WI38 (cell line): Measurements from ENCODE around the gene TRIO.

Experiments
- H3K4me3 ChIP-seq: 2 replicates; pipeline ENCODE4 v1.5.1; 2011; ENCODE audit warnings: low read depth, mild to moderate bottlenecking, control low read depth, low read length
- TF ChIP-seq, protein P1 (sequence below): IDR thresholded peaks from 2 replicates; pipeline ENCODE4 v1.5.1; 2012; ENCODE audit warnings: low read depth, mild to moderate bottlenecking, control low read depth, low read length

The TRIO gene

DNA sequence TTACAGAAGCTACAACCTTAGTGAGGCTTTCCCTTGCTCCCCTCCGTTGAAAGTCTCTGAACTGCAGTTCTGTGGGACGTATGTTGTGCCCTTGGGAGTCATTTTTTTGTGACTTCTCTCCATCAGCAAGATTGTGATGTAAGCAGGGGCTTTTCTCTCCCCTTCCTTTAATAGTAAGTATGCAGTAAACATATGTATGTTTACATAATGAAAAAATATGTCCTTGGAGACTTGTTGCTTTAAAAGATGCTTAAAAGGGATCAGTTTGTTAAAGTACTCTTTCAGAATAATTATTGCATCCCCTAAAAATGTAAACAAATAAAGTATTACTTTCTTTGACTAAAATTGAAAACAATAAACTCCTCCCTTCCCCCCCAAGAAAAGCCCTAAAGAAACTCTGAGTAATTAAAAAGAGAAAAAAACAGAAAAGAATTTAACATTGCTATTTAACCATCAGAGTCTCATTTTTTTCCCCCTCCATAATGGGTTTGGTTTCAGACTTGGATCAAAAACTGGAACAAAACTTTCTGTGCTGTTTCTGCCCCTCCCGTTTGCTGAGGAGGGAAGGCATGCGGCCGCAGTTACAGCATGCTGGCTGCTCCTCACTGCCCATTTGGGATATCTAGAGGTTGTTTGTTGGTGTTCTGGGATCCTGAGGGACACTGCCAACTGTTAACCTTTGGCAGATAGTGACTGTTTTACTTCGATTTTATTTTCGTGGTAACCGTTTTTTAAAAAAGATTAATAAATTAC, 40.2 kb downstream of the TRIO start:
- H3K4me3 ChIP-seq, result 0 out of 2 replicates have a peak overlapping the region, but pooled peaks have one; percentile 0
- TF ChIP-seq, protein P1, sequence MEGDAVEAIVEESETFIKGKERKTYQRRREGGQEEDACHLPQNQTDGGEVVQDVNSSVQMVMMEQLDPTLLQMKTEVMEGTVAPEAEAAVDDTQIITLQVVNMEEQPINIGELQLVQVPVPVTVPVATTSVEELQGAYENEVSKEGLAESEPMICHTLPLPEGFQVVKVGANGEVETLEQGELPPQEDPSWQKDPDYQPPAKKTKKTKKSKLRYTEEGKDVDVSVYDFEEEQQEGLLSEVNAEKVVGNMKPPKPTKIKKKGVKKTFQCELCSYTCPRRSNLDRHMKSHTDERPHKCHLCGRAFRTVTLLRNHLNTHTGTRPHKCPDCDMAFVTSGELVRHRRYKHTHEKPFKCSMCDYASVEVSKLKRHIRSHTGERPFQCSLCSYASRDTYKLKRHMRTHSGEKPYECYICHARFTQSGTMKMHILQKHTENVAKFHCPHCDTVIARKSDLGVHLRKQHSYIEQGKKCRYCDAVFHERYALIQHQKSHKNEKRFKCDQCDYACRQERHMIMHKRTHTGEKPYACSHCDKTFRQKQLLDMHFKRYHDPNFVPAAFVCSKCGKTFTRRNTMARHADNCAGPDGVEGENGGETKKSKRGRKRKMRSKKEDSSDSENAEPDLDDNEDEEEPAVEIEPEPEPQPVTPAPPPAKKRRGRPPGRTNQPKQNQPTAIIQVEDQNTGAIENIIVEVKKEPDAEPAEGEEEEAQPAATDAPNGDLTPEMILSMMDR, result no peak

DNA sequence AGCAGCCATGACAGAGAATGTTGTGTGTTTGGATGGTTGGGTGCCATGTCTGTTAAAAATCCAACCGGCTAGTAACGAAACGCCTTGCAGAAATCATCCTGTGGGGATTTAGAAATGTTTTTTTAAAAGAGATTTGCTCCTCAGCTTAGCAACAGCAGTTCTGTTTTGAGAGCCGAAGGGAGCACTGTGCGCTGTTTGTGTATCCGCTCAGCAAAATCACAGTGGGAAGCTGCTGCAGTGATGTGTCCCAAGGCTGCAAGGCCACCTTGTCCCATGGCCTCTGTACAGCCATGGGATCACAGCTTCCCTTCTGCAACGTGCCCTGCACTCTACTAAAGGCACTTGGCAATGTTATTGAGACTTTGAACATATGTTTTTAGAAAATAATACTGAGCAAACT, 40.9 kb downstream of the TRIO start:
- TF ChIP-seq, protein P1, result no peak

DNA sequence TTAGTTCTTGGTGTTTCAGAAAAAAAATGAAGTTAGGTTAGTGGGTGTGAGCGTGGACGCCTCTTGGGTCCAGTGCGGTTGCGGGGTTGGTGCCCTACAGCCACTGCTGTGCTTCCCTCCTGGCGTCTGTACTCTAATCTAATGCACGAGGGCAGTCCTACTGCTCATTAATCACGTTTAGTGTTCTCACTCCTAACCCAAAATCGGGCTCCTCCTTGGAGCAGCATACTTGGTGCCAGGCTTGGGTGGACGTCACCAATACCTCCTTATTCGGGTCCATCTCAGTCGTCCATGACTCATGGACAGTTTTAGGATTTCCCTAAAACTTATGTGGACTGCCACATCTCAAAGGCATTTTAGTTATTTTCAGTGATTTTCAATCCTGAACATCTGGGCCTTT, 41.6 kb downstream of the TRIO start:
- TF ChIP-seq, protein P1, result no peak
- no peak overlapping the region for H3K4me3 ChIP-seq

More for the DNA sequence above, 40.9 kb downstream of the TRIO start:
- H3K4me3 ChIP-seq, result peak overlapping the region; percentile 19; the same call in 1 of the 2 replicates

DNA sequence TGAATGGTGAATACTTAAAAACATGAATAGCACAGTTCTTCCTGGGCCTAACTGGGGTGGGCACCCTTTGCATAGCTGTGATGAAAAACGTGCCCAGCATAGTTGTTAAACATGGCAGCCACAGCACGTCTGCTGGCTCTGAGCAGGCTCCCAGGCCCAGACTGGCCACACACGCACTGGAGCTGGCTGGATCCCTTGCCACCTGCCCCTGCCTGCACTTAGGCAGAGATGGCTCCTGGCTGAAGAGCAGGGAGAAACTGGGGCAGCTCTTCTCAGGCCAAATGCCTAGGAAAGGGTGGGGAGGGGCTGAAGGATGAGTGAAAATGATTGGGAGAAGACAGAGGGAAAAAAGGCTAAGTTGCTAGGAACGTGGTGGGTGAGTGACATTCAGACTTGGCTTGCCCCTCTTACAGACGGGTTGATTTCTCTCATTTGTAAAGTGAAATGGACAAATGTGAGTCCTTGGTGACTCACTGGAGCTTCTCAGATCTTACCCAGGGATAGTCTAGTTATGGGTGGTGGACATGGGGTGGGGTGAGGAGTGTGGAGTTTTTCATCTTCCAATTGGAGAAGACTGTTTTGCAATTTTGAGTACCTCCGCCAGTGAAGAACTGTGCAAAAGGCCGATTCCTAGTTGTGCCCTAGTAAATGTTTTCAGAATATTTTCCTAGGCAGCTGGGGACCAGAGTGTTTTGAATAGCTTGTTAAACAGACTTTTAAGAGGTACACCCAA, 42.4 kb downstream of the TRIO start:
- TF ChIP-seq, protein P1, result no peak
- H3K4me3 ChIP-seq, result peak overlapping the region; percentile 24

DNA sequence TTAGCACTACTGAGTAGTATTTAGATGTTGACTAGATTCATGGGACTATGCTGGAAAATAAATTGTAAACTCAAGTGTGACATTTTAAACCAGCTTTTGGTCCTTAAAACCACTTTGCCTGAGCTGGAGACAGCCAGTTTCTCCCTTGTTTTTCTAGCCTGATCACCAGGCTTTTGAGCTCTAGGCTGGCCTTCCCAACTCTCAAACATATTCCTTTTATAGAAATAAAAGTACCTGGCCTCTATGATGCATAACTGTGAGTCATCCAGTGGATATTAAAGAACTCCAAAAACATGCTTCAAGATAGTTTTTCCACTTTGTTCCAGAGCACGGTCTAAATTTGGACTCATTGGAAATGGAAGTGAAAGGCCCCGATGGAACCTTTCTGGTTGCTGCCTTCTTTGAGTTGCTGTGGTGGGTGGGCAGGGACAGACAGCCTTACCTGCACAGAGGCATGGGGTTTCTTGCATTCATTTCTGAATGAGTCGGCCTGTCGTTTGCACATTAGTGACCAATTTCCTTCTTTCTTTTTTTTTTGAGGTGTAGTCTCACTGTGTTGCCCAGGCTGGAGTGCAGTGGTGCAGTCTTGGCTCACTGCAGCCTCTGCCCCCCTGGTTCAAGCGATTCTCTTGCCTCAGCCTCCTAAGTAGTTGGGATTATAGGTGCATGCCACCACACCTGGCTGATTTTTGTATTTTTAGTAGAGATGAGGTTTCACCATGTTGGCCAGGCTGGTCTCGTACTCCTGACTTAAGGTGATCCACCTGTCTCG, 43.1 kb downstream of the TRIO start:
- TF ChIP-seq, protein P1, result no peak
- H3K4me3 ChIP-seq, result no peak overlapping the region

DNA sequence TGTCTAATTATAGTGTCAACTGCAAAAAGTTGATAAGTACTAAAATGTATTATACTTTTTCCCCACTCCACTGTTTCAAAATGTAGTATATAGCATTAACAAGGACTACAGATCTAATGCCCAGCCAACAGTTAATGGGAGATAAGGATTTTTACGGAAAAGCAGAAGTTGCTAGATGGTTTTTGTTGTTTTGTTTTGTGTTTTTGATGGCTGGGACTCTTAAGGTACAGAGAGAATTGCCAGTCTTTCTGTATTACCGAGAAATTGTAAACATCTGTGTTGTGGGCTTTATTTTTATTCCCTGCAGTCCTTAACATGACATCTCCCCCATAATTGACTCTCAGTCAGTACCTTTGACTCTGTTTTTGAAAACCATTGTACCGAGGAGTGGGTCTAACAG, 44.0 kb downstream of the TRIO start:
- H3K4me3 ChIP-seq, result no peak overlapping the region
- TF ChIP-seq, protein P1, result no peak
